GM23248 (cell line): ENCODE data around the gene ZNF710.

Experiments used
- EZH2 ChIP-seq: fragments of 200-600 bp; sonication (generic); IDR thresholded peaks from 2 replicates; pipeline ENCODE4 v1.6.1; 2018; ENCODE audit warnings: antibody characterized with exemption, mild to moderate bottlenecking; ENCODE audit not compliant: insufficient read depth, poor library complexity, severe bottlenecking
- EZH2phosphoT487 ChIP-seq: fragments of 200-600 bp; sonication (generic); IDR thresholded peaks from 2 replicates; pipeline ENCODE4 v1.6.1; 2018; ENCODE audit warnings: antibody characterized with exemption, moderate library complexity, mild to moderate bottlenecking, low read depth; ENCODE audit not compliant: insufficient read depth

DNA sequence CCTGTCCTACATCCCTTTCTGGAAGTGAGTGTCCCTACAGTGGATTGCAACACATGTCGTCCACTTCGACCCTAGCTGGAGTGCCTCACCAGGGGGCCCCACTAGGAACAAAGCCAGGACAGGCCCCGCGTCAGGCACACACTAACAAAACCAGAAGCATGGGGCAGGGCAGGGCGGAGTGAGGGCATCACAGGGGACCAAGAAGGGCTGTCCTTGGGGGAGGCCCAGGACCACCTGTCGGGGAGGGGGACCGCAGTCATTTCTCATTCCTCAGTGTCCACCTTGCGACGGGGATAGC is 79.3 kb downstream of the ZNF710 start:
- TF ChIP-seq EZH2, result no peak
- no peak for TF ChIP-seq EZH2phosphoT487
